ENCODE measurements around the gene ERF.

ERF gene

GRCh38 chr19:42254850-42255765, at the start of gene ERF:
Gene ERF (minus strand): TSS chr19:42255128. CDS start chr19:42254999, 129 bp downstream.
- DNase-seq = peak; percentile 94

DNA sequence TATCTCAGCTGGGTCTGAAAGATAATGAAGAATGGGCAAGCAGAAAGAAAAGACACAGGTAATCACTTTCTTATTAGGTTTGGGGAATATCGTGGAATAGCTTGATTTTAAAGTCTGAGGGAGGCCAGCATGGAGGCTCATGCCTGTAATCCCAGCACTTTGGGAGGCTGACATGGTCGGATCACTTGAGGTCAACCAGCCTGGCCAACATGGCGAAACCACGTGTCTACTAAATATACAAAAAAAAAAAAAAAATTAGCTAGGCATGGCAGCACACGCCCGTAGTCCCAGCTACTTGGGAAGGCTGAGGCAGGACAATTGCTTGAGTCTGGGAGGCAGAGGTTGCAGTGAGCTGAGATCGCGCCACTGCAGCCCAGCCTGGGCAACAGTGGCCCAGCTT, 48.9 kb upstream of the ERF start:
- DNase-seq = no peak

DNA sequence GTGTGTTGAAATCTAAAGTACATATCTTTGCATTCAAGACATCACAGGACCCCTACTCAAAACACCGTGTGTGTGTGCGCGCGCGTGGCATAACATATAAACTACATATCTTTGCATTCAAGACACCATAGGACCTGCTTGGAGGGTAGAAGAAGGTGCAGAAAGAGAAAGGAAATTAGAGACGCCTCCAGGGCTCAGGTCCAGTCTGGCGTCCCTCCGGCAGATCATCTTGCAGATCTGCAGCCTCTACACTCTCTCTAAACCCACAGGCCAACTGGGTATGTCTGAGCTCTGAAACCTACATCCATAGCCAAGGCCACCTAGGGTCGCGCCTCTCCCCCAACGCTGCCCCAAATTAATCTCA, 48.2 kb upstream of the ERF start:
- no peak for DNase-seq

DNA sequence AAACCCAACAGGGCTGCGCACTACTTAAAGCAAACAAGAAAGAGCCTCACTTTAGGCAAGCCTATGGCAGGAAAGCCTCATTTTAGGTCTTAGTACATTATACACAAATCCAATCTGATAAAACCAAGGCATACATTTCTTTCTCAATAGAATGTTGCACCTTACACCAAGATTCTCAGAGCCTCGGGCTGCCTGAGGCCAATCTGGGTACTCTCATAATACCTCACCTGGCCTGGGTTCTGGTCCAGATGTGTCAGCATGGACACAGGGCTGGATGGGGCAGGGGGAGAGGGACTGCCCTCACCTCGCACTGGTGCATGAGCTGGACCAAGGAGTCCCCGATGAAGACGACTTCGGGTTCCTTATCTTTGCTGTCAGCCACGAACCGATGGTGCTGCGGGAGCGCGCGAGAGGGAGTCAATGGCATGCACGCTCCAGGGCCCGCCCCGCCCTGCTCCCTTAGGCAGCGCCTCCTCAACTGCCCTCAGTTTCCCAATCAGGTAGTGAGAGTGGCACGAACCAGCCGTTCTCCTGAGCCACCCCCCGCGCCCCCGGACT, 46.8 kb upstream of the ERF start, which contains the start of gene PRR19:
TSS of gene PRR19 (plus strand) at position 487 of the 558 bp plus-strand sequence. CDS start 7,453 bp downstream, outside the sequence.
- DNase-seq = no peak

DNA sequence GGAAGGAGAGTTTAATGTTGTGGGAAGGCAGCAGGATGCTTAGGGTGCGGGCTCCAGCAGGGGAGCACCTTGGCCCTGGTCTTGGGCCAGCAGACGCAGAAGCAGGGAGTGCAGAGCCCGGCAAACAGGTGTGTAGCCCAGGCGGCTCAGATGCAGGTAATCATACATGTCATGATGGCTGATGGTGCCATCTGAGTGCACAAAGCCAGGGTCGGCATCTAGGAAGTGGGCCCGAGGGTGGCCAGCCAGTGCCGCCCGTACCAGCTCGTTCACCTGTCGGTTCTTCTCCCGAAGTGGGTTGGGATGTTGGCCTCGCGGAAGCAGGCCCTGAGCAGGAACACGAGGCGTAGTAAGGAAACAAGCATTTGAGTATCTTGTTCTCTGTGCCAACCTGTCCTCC, 42.1 kb upstream of the ERF start:
- no peak for DNase-seq

DNA sequence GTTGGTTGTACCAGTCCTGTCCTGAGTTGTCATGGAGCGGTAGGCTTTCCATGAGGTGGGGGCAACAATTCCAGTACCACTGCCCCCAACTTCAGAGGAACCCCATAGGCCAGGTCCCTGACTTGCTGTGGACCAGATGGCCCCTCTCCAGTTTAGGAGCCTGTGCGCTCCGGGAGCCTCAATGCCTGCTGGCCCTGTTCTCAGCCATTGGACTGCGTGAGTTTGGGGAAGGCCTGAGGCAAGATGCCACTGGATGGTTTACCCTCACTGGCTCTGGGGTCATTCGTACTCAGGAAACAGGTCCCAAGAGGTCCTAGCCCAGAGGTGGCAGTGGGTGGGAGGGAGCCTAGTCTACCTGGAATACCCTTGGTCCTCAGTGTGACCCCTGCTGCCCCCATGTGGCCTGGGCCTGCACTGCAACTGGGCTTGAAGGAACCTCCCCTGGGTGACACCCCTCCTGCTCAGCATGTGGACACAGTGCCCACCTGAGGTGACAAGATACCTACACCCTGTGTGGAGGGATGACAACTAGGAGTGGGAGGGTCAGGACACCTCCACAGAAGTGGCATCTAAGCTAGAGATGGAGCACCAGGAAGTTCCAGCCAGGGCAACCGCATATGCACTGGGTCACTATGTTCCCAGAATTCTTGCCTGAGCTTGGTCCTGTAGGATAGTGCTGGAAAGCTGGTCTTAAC, 41.0 kb upstream of the ERF start:
- DNase-seq = peak; percentile 86

DNA sequence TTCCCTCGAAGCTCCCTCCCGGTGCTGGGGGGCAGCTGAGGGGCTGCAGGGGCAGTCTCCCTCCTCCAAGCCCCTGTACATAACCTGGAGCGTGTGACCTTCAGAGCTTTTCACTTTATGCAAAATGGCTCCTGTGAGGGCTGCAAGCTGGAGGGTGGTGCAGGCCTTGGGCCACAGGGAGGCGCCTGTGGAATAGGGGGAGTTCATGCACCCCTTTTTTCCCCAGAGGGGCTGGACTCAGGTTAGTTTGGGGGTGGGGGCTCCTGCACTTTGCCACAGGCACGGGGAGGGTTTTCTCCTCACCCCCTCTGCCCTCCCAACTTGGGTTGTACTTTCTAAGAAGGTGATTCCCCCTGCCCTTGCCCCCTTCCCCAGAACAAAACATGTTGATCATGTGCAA, 40.4 kb upstream of the ERF start:
- no peak for DNase-seq

GRCh38 chr19:42294471-42295137, 39.7 kb upstream of the ERF start:
- no peak for DNase-seq

DNA sequence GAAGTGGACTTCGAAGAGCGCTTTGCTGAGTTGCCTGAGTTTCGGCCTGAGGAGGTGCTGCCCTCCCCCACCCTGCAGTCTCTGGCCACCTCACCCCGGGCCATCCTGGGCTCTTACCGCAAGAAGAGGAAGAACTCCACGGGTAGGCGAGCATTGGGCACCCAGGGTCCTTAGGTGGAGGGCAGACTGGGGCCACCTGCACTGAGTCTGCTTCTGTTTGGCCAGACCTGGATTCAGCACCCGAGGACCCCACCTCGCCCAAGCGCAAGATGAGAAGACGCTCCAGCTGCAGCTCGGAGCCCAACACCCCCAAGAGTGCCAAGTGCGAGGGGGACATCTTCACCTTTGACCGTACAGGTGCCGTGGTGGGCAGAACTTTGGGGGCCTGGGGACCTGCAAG, 39.0 kb upstream of the ERF start:
- no peak for DNase-seq

- no peak for DNase-seq
Observed at GRCh38 chr19:42293540-42293939, 38.6 kb upstream of the ERF start.

DNA sequence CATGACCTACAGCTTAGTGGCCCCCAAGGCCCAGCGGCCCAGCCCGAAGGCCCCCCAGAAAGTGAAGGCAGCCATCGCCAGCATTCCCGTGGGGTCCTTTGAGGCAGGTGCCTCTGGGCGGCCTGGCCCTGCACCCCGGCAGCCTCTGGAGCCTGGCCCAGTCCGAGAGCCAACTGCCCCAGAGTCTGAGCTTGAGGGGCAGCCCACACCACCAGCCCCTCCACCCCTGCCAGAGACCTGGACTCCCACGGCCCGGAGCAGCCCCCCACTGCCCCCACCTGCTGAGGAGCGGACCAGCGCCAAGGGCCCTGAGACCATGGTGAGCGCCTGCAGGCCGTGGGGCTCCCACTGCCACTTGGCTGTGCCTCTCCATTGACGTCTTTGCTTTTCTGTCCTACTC, 38.0 kb upstream of the ERF start:
- no peak for DNase-seq

DNA sequence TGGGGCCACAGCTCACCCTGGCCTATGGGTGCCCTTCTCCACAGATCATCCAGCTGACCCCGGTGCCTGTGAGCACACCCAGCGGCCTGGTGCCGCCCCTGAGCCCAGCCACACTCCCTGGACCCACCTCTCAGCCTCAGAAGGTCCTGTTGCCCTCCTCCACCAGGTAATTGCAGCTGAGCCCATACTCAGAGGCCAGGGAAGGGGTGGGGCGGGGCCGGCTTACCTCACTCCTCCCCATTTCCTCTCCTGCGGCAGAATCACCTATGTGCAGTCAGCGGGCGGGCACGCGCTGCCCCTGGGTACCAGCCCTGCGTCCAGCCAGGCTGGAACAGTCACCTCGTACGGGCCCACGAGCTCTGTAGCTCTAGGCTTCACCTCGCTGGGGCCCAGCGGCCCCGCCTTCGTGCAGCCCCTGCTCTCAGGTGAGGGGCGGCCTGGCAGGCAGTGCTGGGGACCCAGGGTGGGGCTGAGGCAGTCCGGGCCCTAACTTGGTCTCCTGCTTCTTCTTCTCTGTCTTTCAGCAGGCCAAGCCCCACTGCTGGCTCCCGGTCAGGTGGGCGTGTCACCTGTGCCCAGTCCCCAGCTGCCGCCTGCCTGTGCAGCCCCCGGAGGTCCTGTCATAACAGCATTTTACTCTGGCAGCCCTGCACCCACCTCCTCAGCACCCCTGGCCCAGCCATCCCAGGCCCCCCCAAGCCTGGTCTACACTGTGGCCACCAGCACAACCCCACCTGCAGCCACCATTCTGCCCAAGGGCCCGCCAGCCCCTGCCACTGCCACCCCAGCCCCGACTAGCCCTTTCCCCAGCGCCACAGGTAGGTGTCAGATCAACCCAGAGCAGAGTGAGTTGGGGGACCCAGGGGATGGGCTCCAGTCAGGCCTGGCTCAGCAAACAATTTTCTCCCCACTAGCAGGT, 37.4 kb upstream of the ERF start:
- no peak for DNase-seq

DNA sequence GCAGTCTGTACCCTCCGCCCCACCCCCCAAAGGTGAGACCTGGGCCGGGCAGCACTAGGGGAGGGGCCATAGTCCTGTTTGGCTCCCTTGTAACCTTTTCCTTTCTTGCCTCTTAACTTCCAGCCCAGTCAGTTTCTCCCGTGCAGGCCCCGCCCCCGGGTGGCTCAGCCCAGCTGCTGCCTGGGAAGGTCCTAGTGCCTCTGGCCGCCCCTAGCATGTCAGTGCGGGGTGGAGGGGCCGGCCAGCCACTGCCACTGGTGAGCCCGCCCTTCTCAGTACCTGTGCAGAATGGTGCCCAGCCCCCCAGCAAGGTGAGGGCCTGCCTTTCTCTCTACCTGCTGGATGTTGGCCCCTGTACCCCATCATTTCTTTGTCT, 36.5 kb upstream of the ERF start:
- DNase-seq = no peak

DNA sequence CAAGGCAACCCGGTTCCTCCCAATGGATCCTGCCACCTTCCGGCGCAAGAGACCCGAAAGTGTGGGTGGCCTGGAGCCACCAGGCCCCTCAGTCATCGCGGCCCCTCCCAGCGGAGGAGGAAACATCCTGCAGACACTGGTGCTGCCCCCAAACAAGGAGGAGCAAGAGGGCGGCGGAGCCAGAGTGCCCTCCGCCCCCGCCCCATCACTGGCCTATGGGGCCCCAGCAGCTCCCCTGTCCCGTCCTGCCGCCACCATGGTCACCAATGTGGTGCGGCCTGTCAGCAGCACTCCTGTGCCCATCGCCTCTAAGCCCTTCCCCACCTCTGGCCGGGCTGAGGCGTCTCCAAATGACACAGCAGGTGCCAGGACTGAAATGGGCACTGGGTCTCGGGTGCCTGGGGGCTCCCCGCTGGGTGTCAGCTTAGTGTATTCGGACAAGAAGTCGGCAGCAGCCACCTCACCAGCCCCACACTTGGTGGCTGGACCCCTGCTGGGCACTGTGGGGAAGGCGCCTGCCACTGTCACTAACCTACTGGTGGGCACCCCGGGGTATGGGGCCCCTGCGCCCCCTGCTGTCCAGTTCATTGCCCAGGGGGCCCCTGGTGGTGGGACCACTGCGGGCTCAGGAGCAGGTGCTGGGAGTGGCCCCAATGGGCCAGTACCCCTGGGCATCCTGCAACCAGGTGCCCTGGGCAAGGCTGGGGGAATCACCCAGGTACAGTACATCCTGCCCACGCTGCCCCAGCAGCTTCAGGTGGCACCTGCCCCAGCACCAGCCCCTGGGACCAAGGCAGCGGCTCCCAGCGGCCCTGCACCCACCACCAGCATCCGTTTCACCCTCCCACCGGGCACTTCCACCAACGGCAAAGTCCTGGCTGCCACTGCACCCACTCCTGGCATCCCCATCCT, 35.9 kb upstream of the ERF start:
- peak; percentile 48 for DNase-seq

- no peak for DNase-seq
Observed at GRCh38 chr19:42290136-42290522, 35.2 kb upstream of the ERF start.

DNA sequence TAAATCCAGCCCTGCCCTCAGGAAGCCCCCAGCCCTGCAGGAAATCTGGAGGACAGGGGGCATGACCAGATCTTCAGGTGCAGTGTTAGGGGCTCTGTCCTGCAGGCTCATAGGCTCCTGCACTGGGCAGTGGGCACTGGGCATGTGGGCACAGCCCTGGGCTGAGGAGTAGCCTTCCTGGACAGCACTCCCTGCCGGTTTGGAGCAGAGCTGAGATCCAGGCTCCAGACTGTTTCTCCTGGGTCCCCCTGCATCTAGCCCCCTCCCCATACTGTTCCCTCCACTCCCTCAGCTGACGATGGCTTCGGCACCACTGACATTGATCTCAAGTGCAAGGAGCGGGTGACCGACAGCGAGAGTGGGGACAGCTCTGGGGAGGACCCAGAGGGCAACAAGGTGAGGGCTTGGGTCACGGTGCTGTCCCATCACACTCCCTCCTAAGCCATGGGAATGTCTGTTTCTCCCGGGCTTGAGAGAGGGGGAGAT, 34.7 kb upstream of the ERF start:
- no peak for DNase-seq

- no peak for DNase-seq
Observed at GRCh38 chr19:42288881-42289555, 34.1 kb upstream of the ERF start.

DNA sequence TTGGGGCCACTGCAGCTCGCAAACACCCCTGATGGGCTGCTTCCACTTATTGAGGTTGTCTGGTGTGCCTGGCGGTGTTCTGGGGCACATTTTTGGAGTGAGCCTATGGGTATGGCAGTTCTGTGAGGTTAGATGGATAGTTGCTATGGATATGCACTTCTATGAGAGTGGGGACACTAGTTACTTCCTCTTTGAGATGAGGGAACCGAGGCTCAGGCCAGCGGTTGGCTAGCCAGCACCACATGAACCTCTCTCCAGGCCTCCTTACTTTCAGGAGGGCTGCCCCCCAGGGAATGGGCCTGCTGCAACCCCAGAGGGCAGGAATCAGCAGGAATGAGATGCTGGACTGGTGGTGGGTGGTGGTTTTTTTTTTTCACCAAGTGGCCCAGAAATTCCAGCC, 33.5 kb upstream of the ERF start:
- no peak for DNase-seq

DNA sequence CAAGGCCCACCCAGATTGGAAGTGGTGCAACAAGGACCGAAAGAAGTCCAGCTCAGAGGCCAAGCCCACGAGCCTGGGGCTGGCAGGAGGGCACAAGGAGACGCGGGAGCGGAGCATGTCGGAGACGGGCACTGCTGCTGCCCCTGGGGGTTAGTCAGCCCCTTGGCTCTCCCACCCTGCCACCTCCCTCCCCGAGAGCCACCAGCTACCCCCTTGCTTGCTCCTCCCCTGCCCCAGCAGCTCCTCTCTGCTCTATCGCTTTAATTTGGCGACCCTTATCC, 32.8 kb upstream of the ERF start:
- DNase-seq = no peak

DNA sequence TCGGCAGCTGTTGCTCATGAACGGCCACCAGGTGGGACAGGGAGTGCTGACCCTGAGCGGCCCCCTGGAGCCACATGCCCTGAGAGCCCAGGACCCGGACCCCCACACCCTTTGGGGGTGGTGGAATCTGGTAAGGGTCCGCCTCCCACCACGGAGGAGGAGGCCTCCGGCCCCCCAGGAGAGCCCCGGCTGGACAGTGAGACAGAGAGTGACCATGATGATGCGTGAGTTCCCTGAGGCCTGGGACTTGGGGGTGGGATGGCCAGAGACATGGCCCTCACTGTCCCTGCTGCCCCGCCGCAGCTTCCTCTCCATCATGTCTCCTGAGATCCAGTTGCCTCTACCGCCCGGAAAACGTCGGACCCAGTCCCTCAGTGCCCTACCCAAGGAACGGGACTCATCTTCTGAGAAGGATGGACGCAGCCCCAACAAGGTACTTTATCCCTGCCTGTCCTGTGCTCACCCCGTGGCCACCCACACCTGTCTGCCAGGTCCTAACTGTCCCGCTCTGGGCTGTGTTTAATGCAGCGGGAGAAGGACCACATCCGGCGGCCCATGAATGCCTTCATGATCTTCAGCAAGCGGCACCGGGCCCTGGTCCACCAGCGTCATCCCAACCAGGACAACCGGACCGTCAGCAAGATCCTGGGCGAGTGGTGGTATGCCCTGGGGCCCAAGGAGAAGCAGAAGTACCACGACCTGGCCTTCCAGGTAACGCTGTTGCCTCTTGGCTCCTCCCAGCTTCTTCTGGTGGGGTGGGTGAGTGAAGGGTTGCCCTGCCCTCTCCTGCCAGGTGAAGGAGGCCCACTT, 32.3 kb upstream of the ERF start:
- DNase-seq = no peak
